Neural progenitor cell (in vitro differentiated cells): ENCODE data around the gene ASCL5. TPM values are rescaled to one million over a fixed set of nuclear protein-coding genes. Genes with fewer than 3 reads are reported as not detected.

Experiments
- DNase-seq: peaks from one replicate; pipeline ENCODE4 v3.0.0-alpha.2; 2016; ENCODE audit warnings: low spot score
- H2AFZ ChIP-seq: fragments of 200-600 bp; sonication (generic); replicated peaks from 2 replicates; pipeline ENCODE4 v1.6.1; 2016; ENCODE audit warnings: antibody characterized with exemption
- H3F3A ChIP-seq: fragments of 200-600 bp; sonication (generic); 2 replicates; pipeline ENCODE4 v1.6.1; 2016; ENCODE audit warnings: antibody characterized with exemption, low read depth
- H3K27ac ChIP-seq: fragments of 200-600 bp; sonication (generic); 2 replicates; pipeline ENCODE4 v1.5.1; 2016; ENCODE audit warnings: mild to moderate bottlenecking
- H3K27me3 ChIP-seq: fragments of 200-600 bp; sonication (generic); 2 replicates; pipeline ENCODE4 v1.6.1; 2016; ENCODE audit warnings: mild to moderate bottlenecking, moderate library complexity
- H3K36me3 ChIP-seq: fragments of 200-600 bp; sonication (generic); 2 replicates; pipeline ENCODE4 v1.5.1; 2016
- H3K4me1 ChIP-seq: fragments of 200-600 bp; sonication (generic); 2 replicates; pipeline ENCODE4 v1.6.1; 2016; ENCODE audit warnings: mixed run types
- H3K4me2 ChIP-seq: fragments of 200-600 bp; sonication (generic); 2 replicates; pipeline ENCODE4 v1.6.1; 2016
- H3K4me3 ChIP-seq: fragments of 200-600 bp; sonication (generic); 2 replicates; pipeline ENCODE4 v1.5.1; 2016
- H3K79me2 ChIP-seq: fragments of 200-600 bp; sonication (generic); 2 replicates; pipeline ENCODE4 v1.6.1; 2016; ENCODE audit warnings: low read depth
- H3K9ac ChIP-seq: fragments of 200-600 bp; sonication (generic); 2 replicates; pipeline ENCODE4 v1.6.1; 2016
- H3K9me3 ChIP-seq: fragments of 200-600 bp; sonication (generic); 2 replicates; pipeline ENCODE4 v1.5.1; 2016; ENCODE audit warnings: low read depth
- H4K20me1 ChIP-seq: fragments of 200-600 bp; sonication (generic); 2 replicates; pipeline ENCODE4 v1.6.1; 2016; ENCODE audit warnings: low read depth
- H3K27ac Mint-ChIP-seq: 3 replicates; pipeline ENCODE4 v1.8.0; 2021; ENCODE audit warnings: mixed read lengths
- H3K27me3 Mint-ChIP-seq: 2 replicates; pipeline ENCODE4 v1.8.0; 2022; ENCODE audit warnings: low read depth, mild to moderate bottlenecking, inconsistent platforms, moderate library complexity, mixed read lengths; ENCODE audit not compliant: insufficient read depth
- H3K36me3 Mint-ChIP-seq: 3 replicates; pipeline ENCODE4 v1.8.0; 2021; ENCODE audit warnings: mixed read lengths
- H3K4me1 Mint-ChIP-seq: 3 replicates; pipeline ENCODE4 v1.8.0; 2021; ENCODE audit warnings: mixed read lengths
- H3K4me3 Mint-ChIP-seq: 3 replicates; pipeline ENCODE4 v1.8.0; 2021; ENCODE audit warnings: mild to moderate bottlenecking, moderate library complexity, mixed read lengths
- H3K9me3 Mint-ChIP-seq: 3 replicates; pipeline ENCODE4 v1.8.0; 2020; ENCODE audit warnings: mixed read lengths
- EZH2 ChIP-seq: fragments of 200-600 bp; sonication (generic); IDR thresholded peaks from 2 replicates; pipeline ENCODE4 v1.6.1; 2017; ENCODE audit warnings: antibody characterized with exemption, mild to moderate bottlenecking, moderate library complexity
- EZH2phosphoT487 ChIP-seq: fragments of 200-600 bp; sonication (generic); IDR thresholded peaks from 2 replicates; pipeline ENCODE4 v1.6.1; 2017; ENCODE audit warnings: antibody characterized with exemption
- total RNA-seq: library from RNA; depleted of rRNA; stranded (reverse); fragments of >200 nt; gene quantifications from 2 replicates; pipeline ENCODE4 v1.2.3, GENCODE V29; 2015; ENCODE audit warnings: low replicate concordance
- TF ChIP-seq, protein P1 (sequence below): fragments of 200-600 bp; sonication (generic); IDR thresholded peaks from 2 replicates; pipeline ENCODE4 v1.5.1; 2017; ENCODE audit warnings: antibody characterized with exemption, mild to moderate bottlenecking

The ASCL5 gene
- total RNA-seq, 1 donor from 2014 or later: not detected

DNA sequence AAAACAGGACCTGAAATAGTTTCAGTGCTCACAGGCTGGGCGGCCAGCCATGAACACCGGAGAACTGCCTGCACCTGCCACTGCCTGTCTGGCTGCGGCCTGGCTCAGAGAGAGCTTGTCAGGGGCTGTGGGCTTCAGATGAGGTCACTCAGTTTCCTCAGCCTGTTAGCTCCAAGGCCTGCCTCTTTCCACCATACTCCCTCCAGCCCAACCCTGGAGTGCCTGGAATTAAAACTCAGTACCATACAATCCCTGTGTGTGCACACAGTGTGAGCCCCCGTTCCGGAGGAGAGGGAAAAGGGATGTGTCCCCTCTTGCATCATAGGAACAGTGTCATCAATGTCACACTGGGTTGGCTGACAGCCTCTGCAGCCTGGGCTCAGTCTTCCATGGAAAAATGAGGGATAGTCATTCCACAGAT is 30.9 kb downstream of the ASCL5 start:
- no peak for DNase-seq
- Histone ChIP-seq H3K27me3 (no peaks in the 10 kb centered on the region), H3K4me2 (no peak overlapping the region), H3K9me3 (no peaks in the 10 kb centered on the region), H3K4me3 (no peak overlapping the region), H2AFZ (no peak overlapping the region), H3K9ac (no peak overlapping the region), H4K20me1 (no peaks in the 10 kb centered on the region), H3K36me3 (no peaks in the 10 kb centered on the region), H3K79me2 (no peaks in the 10 kb centered on the region), H3F3A (no peaks in the 10 kb centered on the region), H3K4me1 (peaks cover 20% of the 10 kb centered on the region), H3K27ac (no peak overlapping the region)
- TF ChIP-seq EZH2 (no peak), EZH2phosphoT487 (no peak)
- TF ChIP-seq, protein P1, sequence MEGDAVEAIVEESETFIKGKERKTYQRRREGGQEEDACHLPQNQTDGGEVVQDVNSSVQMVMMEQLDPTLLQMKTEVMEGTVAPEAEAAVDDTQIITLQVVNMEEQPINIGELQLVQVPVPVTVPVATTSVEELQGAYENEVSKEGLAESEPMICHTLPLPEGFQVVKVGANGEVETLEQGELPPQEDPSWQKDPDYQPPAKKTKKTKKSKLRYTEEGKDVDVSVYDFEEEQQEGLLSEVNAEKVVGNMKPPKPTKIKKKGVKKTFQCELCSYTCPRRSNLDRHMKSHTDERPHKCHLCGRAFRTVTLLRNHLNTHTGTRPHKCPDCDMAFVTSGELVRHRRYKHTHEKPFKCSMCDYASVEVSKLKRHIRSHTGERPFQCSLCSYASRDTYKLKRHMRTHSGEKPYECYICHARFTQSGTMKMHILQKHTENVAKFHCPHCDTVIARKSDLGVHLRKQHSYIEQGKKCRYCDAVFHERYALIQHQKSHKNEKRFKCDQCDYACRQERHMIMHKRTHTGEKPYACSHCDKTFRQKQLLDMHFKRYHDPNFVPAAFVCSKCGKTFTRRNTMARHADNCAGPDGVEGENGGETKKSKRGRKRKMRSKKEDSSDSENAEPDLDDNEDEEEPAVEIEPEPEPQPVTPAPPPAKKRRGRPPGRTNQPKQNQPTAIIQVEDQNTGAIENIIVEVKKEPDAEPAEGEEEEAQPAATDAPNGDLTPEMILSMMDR: no peak
- H3K4me1 Mint-ChIP-seq: peaks cover 71% of the 10 kb centered on the region
- H3K36me3 Mint-ChIP-seq: no peaks in the 10 kb centered on the region
- H3K4me3 Mint-ChIP-seq: no peak overlapping the region
- H3K27me3 Mint-ChIP-seq: peaks cover 2% of the 10 kb centered on the region
- peak overlapping the region; percentile 93 for H3K27ac Mint-ChIP-seq
- no peaks in the 10 kb centered on the region for H3K9me3 Mint-ChIP-seq

DNA sequence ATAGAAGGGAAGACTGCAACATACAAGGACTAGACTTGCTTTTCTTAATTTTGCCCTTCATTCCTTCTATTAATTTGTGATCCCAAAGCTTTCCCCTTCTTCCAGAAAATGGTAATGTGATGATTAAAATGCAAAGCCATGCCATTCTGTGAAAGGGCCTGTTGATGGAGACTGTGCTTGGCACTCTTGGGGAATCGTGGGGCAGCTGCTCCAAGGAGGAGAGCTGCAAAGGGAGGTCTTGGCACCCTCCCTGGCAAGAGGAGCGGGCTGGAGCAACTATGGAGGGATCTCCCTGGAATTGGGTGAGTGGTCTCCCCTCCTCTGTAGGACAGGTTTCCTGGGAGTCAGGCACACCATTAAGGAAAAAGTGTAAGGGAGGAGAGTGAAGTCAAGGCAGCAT is 31.4 kb downstream of the ASCL5 start:
- Histone ChIP-seq H3K4me3 (no peak overlapping the region), H4K20me1 (no peaks in the 10 kb centered on the region), H3K9ac (no peak overlapping the region), H3F3A (no peaks in the 10 kb centered on the region), H3K27me3 (no peaks in the 10 kb centered on the region), H2AFZ (no peak overlapping the region), H3K79me2 (no peaks in the 10 kb centered on the region), H3K4me2 (no peak overlapping the region), H3K36me3 (no peaks in the 10 kb centered on the region), H3K27ac (no peak overlapping the region), H3K4me1 (peaks cover 19% of the 10 kb centered on the region), H3K9me3 (no peaks in the 10 kb centered on the region)
- TF ChIP-seq, protein P1: no peak
- TF ChIP-seq EZH2: no peak
- no peak for TF ChIP-seq EZH2phosphoT487
- Mint-ChIP-seq H3K4me3 (no peak overlapping the region), H3K27ac (peak overlapping the region; percentile 93), H3K36me3 (no peaks in the 10 kb centered on the region), H3K9me3 (no peaks in the 10 kb centered on the region), H3K4me1 (peaks cover 70% of the 10 kb centered on the region), H3K27me3 (peaks cover 2% of the 10 kb centered on the region)
- no peak for DNase-seq

DNA sequence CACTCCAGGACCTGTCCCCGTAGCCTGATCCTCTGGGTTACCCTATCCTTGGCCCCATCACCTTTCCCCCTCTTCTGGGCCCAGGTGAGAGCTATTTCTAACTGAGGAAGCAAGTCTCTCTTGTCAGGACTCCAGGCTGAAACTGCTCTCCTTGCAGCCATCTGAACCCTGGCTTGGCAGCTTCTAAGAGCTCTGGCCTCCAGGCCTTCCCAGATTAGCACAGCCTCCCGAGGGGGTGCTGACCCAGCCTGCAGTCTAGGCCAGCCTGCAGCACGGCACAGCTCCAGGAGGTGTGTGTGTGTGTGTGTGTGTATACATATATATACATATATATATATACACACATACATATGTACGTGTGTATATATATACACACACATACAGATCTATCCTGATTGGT is 32.2 kb downstream of the ASCL5 start:
- Mint-ChIP-seq H3K4me1 (peaks cover 74% of the 10 kb centered on the region), H3K4me3 (no peak overlapping the region), H3K9me3 (no peaks in the 10 kb centered on the region), H3K27me3 (peaks cover 2% of the 10 kb centered on the region), H3K36me3 (no peaks in the 10 kb centered on the region), H3K27ac (no peak overlapping the region)
- TF ChIP-seq, protein P1: no peak
- TF ChIP-seq EZH2: no peak
- TF ChIP-seq EZH2phosphoT487: no peak
- H3K4me2 ChIP-seq: no peak overlapping the region
- H3K4me1 ChIP-seq: peaks cover 17% of the 10 kb centered on the region
- H3K36me3 ChIP-seq: no peaks in the 10 kb centered on the region
- H3K9ac ChIP-seq: no peak overlapping the region
- H3K27me3 ChIP-seq: no peaks in the 10 kb centered on the region
- no peak overlapping the region for H3K4me3 ChIP-seq
- no peaks in the 10 kb centered on the region for H3K9me3 ChIP-seq
- peaks cover 3% of the 10 kb centered on the region for H3F3A ChIP-seq
- H3K27ac ChIP-seq: no peak overlapping the region
- DNase-seq: no peak
- no peak overlapping the region for H2AFZ ChIP-seq
- H3K79me2 ChIP-seq: no peaks in the 10 kb centered on the region
- H4K20me1 ChIP-seq: no peaks in the 10 kb centered on the region
